Adipocyte (in vitro differentiated cells): Measurements from ENCODE around the gene NAA60.

Experiments used
- DNase-seq: peaks from one replicate; pipeline ENCODE4 v3.0.0-alpha.2; 2015; ENCODE audit warnings: low read depth
- H3K27me3 ChIP-seq: replicated peaks from 2 replicates; pipeline ENCODE4 v1.7.0; 2013; ENCODE audit warnings: mild to moderate bottlenecking, low read length, moderate library complexity; ENCODE audit not compliant: control insufficient read depth, insufficient read depth
- H3K36me3 ChIP-seq: 2 replicates; pipeline ENCODE4 v1.7.0; 2013; ENCODE audit warnings: low read length, mild to moderate bottlenecking, moderate library complexity; ENCODE audit not compliant: control insufficient read depth, insufficient read depth, severe bottlenecking
- H3K4me1 ChIP-seq: 2 replicates; pipeline ENCODE4 v1.7.0; 2013; ENCODE audit warnings: mild to moderate bottlenecking, low read length, moderate library complexity; ENCODE audit not compliant: control insufficient read depth, insufficient read depth
- H3K4me3 ChIP-seq: 2 replicates; pipeline ENCODE4 v1.7.0; 2013; ENCODE audit warnings: mild to moderate bottlenecking, low read length, moderate library complexity
- H3K9ac ChIP-seq: 2 replicates; pipeline ENCODE4 v1.7.0; 2013; ENCODE audit warnings: mild to moderate bottlenecking, low read length, moderate library complexity
- H3K9me3 ChIP-seq: 2 replicates; pipeline ENCODE4 v1.7.0; 2013; ENCODE audit warnings: mild to moderate bottlenecking, low read length, moderate library complexity; ENCODE audit not compliant: control insufficient read depth

NAA60 gene

DNA sequence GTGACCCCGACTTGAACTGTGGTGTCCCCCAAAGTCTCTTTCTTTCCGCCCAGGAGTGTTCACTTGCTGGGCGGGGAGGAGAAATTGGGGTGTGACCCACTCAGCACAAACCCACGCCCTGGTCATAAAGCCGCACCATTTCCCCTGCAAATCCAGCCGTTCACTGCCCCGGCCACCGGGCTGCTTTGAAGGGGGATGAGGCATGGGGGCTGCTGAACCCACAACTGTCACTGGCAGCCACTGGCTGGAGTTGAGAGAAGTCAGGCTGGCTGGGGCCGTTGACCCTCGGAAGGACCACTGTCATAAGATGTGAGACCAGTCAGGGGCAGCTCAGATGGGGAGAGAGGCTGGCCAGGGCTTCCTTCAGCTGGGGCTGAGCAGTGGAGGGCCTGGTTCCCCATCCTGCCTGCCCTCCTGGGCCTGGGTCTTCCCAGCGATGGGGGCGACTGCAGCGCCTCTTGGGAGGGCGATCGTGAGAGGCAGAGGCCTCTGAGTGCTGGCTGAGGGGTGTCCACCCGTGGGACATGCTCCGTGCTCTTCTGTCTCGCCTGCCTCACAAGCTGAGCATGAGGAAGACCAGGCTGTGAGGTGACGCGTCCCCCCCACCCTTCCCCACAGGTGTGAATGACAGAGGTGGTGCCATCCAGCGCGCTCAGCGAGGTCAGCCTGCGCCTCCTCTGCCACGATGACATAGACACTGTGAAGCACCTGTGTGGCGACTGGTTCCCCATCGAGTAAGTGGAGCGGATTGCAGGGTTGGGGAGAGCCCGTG is 32.3 kb downstream of the NAA60 start:
- H3K4me3 ChIP-seq: no peak overlapping the region
- no peaks in the 10 kb centered on the region for H3K9me3 ChIP-seq
- H3K9ac ChIP-seq: no peak overlapping the region
- DNase-seq: no peak
- no peaks in the 10 kb centered on the region for H3K27me3 ChIP-seq
- H3K4me1 ChIP-seq: no peaks in the 10 kb centered on the region
- H3K36me3 ChIP-seq: peaks cover 15% of the 10 kb centered on the region

DNA sequence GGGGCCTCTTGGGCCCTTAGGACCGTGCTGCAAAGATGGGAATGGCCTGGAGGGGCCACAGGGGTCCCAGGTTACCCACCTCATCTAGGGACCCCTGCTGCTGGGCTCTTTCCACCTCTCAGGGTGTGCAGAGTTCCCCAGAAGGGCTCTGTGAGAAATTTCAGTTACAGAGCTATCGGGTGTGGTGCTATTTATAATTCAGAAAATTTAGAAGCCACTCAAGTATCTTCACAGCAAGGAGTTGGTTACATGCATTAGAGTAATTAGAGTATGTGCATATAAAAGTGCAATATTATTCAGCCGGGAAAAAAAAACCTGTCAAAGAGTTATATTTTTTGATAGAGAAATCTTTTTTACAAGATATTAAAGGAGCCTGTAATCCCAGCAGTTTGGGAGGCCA is 32.9 kb downstream of the NAA60 start:
- no peak overlapping the region for H3K9ac ChIP-seq
- peaks cover 20% of the 10 kb centered on the region for H3K36me3 ChIP-seq
- H3K4me1 ChIP-seq: no peaks in the 10 kb centered on the region

DNA sequence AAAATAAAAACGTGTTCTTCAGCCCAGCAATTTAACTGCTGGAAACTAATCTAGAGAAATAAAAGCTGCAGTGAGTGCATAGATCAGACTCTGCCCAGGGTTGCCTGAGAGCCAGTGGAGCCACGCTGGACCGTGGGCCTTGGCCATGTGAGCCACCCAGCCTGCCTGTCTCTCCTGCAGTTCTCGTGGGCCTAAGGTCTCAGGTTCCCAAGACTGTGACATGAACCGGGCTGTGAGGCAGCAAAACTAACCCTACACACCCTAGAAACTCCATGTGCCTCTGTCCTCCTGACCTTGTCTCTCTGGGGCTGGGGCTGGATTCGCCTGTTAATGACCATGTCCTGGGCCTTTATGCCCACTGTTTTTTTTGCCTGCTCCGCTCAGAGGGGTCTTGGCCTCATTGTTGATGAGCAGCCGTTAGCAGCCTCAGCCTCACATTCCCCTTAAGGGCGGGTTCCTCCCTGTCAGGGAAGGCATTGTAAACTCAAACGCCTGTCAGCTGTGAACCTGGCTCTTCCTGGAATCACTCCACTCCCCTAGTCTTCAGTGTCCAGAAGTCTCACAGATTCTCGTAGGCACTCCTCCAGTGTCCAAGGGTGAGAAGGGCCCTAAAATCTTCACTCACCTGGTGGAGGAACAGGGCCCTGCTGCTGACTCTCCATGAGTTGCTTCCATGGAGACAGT is 34.9 kb downstream of the NAA60 start:
- Histone ChIP-seq H3K4me3 (no peak overlapping the region), H3K36me3 (peaks cover 39% of the 10 kb centered on the region), H3K9me3 (no peaks in the 10 kb centered on the region), H3K27me3 (no peaks in the 10 kb centered on the region), H3K4me1 (no peaks in the 10 kb centered on the region), H3K9ac (no peak overlapping the region)
- DNase-seq: no peak

More for the DNA sequence above, 32.9 kb downstream of the NAA60 start:
- Histone ChIP-seq H3K27me3 (no peaks in the 10 kb centered on the region), H3K9me3 (no peaks in the 10 kb centered on the region), H3K4me3 (no peak overlapping the region)
- DNase-seq: no peak

DNA sequence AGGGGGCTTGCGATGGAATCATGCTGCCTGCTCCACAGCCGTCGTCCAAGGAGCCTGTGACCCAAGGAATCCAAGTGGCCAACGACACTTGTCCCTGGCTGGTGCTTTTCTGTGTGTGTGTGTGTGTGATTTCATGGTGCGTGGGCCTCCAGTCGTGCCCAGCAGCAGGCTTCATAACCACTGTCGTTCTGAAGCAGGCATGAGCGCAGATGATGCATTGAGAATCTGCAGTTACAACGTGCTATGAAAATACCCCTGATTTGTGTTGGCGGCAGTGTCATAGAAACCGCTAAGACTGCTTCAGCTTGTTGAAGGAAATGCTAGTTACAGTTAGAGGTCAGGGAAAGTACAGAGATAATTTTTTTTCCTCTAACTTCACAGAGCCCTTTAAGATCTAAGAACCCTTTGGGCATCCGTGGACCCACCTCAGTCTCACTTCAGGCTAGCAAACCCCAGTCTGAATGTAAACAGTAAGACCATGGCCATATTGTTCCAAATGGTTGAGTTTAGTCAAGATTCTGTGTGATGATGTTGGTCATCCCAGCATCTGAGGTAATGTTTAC is 36.3 kb downstream of the NAA60 start:
- Histone ChIP-seq H3K9me3 (no peaks in the 10 kb centered on the region), H3K27me3 (no peaks in the 10 kb centered on the region), H3K4me3 (no peak overlapping the region), H3K4me1 (no peaks in the 10 kb centered on the region), H3K9ac (no peak overlapping the region), H3K36me3 (peaks cover 52% of the 10 kb centered on the region)
- no peak for DNase-seq

DNA sequence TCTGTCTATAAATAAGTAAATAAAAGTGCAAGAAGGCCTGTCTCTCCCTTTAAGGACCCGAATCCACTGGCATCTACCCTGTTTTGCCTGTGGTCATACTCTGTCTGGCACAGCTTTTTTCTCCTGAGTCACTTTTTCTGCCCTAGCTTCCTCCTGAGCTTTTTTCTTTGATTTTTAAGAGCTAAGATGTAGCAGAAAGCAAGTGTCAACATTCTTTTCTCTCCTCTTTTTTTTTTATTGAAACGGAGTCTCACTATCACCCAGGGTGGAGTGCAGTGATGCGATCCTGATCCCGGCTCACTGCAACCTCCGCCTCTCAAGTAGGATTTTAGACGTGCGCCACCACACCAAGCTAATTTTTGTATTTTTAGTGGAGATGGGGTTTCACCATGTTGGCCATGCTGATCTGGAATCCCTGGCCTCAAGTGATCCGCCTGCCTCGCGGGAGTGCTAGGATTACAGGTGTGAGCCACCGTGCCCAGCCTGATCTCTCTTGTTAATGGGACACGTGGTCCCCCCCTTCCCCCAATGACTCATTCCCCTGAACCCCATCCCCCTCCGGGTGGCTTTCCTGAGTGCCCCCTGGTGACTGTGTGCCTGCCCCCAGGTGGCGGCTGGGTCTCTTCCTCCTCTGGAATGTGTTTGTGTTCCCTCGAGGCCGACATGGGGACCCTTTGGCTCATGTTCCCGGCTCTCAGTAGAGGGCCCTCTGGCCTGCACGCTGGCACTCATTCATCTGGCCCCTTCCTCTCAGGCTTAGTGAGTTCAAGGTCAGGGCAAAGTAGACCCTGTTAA is 37.6 kb downstream of the NAA60 start:
- no peaks in the 10 kb centered on the region for H3K27me3 ChIP-seq

DNA sequence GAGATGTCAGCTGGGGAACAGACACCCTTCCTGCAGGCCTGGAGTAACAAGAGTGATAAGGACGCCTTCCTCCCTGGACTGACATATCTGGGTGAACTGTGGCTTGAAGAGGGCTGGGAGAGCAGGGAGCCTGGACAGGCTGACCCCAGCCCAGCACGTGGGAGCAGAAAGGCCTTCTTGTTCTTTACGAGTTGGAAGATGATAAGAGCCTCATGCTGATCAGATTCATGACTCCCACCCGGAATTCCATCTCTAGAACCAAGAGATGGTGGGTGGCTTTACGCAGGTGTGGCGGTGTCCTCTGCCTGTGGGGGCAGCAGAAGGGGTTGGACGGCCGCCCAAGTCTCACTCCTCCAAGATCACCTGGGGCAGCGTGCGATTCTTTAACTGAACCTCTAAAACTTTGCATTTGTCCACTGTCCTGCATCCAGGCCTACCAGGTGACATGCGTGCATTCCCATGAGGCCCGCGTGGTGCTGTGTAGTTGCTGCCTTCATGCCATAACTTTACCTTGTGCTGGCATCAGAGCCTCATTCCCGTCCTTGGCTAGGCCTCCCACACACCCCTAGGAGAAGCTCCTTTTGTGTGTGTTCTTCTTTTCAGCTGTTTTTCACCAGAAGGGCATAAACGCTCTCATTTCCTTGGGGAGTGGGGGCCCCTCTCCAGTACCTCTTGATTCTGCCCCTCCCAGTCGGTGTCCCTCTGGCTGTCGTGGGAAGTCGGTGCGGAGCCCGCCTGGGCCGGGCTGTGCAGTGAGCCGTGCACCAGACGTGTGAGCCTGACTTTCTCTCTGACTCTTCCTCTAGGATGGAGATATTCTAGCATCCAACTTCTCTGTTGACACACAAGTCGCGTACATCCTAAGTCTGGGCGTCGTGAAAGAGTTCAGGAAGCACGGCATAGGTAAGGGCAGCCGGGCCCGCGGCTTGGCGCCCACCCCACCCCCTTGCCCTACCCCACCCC is 38.5 kb downstream of the NAA60 start:
- H3K9ac ChIP-seq: no peak overlapping the region
- DNase-seq: no peak
- no peaks in the 10 kb centered on the region for H3K27me3 ChIP-seq
- H3K9me3 ChIP-seq: no peaks in the 10 kb centered on the region
- peaks cover 74% of the 10 kb centered on the region for H3K36me3 ChIP-seq
- H3K4me3 ChIP-seq: no peak overlapping the region
- H3K4me1 ChIP-seq: no peaks in the 10 kb centered on the region

More for the DNA sequence above, 37.6 kb downstream of the NAA60 start:
- H3K4me3 ChIP-seq: no peak overlapping the region
- no peak overlapping the region for H3K9ac ChIP-seq
- H3K9me3 ChIP-seq: no peaks in the 10 kb centered on the region
- peaks cover 66% of the 10 kb centered on the region for H3K36me3 ChIP-seq
- no peaks in the 10 kb centered on the region for H3K4me1 ChIP-seq
- DNase-seq: no peak

DNA sequence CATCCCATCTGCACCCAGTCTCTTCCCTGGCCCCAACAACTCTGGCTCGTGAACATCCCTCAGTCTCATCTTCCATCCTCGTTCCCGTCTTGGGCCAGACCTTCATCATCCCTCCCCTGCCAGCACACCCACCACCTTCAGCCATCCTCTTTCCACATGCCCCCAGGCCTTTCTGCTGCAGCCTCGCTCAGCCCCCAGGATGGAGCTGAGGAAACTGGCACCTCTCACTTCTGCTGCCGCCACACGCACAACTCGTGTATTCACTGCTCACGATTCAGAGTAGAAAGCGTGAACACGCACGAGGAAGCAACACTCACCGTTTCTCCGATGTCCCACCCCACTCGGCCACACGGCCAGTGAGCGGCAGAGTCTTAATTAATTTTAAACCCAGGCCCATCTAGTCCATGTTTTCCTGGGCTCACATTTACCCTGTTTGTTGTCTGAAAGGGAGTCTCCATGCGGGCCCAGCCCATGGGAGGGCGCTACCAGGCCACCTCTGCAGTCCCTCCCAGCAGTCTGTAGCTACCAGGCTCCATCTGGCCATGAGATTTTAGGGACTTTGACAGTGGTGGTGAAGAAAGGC is 39.3 kb downstream of the NAA60 start:
- Histone ChIP-seq H3K27me3 (no peaks in the 10 kb centered on the region), H3K4me1 (no peaks in the 10 kb centered on the region), H3K4me3 (no peak overlapping the region), H3K9me3 (no peaks in the 10 kb centered on the region), H3K36me3 (peaks cover 74% of the 10 kb centered on the region), H3K9ac (no peak overlapping the region)
- DNase-seq: no peak

DNA sequence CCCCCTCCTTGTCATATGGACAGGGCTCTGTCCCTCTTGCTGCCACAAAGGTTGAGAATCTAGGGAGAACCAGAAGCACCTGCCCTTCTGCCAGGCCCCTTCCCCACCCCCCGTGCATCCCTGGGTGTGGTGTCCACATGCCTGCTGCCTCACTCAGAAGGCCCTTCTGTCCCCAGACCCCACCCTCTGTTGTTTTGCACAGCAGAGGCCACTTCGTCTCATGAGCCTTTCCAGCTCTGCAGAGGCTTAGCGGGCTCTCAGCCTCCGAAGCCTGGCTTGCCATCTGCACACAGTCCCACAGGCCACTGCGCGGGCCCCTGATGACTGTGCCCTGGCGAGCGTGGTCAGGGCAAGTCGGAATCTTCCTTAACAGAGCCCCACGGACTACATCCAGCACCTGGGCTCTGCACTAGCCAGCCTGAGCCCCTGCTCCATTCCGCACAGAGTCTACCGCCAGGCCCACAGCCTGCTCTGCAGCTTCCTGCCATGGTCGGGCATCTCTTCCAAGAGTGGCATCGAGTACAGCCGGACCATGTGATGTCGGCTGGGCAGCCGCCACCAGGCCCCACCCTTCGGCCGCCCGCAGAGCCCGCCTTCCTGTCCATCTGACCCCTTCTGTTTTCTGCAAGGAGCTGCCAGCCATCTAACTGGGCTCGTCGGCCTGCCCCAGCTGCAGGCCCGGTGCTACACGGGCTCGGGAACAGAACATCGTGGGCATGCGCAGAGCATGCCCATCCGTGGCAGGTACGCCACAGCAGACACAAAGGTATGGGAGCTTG is 41.0 kb downstream of the NAA60 start:
- no peak for DNase-seq
- no peak overlapping the region for H3K9ac ChIP-seq
- no peaks in the 10 kb centered on the region for H3K9me3 ChIP-seq
- no peaks in the 10 kb centered on the region for H3K27me3 ChIP-seq
- peaks cover 69% of the 10 kb centered on the region for H3K36me3 ChIP-seq
- no peaks in the 10 kb centered on the region for H3K4me1 ChIP-seq
- no peak overlapping the region for H3K4me3 ChIP-seq

DNA sequence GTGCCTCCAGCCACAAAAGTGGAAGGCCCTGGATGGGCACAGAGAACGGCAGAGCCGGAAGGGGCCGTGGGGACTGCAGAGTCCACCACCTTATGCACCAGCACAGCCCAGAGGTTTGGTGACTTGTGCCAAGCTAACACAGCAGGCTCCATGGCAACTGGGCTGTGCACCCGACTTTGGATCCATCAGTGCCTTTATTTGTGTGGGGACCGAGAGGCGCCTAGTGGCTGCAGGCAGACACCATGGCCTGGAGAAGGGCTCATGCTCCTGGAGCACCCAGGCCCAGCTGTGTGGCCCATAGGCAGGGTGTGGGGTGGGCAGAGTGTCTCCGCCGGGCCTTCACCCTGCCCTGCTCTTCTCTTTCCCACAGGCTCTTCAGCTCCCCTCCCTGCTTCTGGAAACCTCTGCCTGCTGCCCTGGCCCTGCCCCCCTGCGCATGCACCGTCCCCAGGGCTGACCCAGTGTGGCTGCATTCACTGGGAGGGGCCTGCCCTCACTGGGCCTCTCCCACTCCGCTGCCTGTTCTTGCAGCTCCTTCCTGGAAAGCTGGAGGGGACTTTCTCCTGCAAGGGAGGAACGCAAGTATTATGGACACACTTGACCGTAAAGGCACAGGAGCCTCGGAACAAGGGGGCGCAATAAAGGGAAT is 41.7 kb downstream of the NAA60 start:
- Histone ChIP-seq H3K4me1 (no peaks in the 10 kb centered on the region), H3K27me3 (no peaks in the 10 kb centered on the region), H3K9me3 (no peaks in the 10 kb centered on the region), H3K9ac (no peak overlapping the region), H3K4me3 (no peak overlapping the region), H3K36me3 (peaks cover 62% of the 10 kb centered on the region)
- no peak for DNase-seq
